Measurements from ENCODE around the gene COQ8A.
"Not testable (repeated sequence)": the region's sequence is repeated elsewhere in the genome, so short reads cannot be mapped to it uniquely, and the experiment has no call there.

Gene COQ8A

DNA sequence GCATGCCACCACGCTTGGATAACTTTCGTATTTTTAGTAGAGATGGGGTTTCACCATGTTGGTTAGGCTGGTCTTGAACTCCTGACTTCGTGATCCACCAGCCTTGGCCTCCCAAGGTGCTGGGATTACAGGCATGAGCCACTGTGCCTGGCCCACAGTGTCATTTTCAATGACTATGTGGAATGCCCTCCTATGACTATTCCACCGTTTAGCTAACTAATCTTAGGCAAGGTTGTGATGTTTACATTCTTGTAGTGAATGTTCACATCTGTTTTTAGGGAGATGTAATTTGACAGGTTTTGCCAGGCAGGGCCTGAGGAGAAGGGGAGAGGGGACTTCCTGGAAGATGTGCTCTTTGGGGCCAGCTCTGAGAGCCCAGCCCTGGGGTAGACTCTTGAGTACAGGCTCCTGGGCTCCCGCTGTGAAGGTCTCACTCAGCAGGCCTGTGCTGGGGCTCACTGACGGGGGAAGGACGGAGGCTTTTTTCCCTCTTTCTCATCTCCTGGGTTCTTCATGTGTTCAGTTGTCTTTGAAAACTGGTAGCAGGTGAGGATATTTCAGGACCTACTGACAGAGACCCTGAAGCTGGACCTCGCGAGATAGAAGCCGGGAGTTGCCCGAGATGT lies 13.2 kb downstream of the COQ8A start:
- no peak for DNase-seq

DNA sequence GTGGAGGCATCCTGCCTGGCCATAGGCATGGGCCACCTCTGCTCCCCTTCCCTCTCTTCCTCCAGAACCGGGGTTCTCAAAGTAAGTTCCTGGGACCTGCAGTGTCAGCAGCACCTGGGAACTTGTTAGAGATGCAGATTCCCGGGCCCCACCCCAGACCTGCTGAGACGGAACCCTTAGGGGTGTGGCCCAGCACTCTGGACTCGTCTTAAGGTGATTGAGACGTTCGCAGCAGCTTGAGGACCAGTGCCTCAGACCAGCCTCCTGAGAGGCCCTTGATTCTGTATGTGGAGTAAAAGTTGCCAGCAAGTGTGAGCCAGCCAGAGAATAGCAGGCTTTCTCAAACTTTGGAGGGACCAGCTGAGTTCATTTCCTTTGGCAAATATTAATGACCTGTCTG lies 14.2 kb downstream of the COQ8A start:
- DNase-seq: no peak

DNA sequence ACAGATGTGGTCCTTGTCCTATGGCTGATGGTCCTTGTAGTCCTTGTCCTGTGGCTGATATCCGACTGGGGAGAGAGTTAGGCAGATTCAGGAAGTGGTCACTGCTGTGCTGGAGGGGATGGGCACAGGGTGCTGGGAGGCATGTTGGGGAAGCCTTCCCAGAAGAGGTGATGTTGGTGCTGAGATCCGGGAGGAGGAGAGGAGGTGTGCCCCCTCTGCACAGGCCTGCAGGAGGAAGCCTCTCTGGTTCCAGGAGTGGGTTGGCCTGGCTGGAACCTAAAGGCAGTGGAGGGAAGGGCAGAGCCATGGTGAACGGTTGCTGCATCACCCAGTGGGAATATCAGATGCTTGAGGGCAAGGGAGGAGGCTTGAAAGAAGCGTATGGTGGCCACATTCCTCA lies 14.7 kb downstream of the COQ8A start:
- DNase-seq: no peak

DNA sequence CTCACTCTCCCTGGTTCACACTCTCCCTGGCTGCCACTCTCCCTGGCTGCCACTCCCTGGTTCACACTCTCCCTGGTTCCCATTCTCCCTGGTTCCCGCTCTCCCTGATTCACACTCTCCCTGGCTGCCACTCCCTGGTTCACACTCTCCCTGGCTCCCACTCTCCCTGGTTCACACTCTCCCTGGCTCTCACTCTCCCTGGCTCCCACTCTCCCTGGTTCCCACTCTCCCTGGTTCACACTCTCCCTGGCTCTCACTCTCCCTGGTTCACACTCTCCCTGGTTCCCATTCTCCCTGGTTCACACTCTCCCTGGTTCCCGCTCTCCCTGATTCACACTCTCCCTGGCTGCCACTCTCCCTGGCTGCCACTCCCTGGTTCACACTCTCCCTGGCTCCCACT lies 15.8 kb downstream of the COQ8A start:
- not testable (repeated sequence) for DNase-seq

DNA sequence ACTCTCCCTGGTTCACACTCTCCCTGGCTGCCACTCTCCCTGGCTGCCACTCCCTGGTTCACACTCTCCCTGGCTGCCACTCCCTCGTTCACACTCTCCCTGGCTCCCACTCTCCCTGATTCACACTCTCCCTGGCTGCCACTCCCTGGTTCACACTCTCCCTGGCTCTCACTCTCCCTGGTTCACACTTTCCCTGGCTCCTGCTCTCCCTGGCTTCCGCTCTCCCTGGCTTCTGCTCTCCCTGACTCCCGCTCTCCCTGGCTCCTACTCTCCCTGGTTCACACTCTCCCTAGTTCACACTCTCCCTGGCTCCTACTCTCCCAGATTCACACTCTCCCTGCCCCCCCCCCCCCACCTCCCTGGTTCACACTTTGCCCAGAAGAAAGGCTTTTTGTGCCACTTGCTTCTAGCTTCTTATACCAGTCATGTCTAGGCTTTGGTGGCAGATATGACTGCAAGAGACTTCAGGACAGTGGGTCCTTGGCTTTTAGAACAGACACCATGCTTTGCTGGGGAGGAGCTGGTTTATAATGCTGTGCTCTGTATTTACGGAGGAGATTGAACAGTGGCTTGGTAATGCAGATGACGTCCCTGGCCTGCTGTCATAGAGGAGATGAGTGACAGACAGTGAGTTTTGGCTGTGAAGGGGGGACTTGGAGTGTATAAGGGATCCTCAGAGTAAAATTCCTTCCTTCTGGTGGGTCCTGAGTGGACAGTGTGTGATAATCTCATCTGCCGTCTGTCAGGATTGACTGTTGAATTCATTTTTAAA lies 17.0 kb downstream of the COQ8A start:
- no peak for DNase-seq

DNA sequence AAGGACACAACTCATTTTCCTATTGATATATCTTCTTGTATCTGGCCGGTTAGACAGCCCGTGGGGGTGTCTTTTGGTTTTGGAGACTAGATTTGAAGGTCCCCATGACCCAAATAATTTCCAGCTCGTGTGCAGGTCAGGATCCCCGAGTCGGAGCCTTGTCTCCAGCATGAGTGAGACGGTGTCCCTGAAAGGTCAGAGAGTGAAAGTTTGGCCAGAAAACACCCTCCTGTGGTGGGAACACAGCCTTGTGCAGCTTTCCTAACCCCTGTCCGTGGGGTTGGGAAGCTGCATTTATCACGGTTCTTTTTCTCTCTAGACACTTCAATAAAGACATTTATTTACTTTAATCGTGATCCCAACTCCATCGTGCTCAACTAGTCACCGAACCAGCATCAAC lies 17.6 kb downstream of the COQ8A start:
- DNase-seq: no peak

DNA sequence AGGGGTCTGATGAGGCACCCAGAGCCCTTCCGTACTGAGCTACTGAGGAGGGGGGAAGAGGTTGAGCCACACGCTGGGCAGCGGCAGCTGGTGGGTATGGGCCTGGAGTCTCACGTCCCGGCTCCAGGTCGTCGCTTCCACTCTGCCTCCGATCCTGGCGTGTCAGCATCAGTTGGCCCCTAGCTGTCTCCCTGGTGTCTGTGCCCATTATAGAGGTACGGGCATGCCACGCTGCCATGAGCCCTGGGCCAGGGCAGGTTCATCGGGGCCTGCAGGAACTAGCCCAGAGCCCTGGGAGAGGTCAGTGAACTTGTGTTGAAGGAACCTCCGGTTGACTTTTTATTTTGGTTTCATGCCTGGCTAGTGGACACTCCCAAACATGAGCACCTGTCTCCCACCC lies 18.2 kb downstream of the COQ8A start:
- no peak for DNase-seq

DNA sequence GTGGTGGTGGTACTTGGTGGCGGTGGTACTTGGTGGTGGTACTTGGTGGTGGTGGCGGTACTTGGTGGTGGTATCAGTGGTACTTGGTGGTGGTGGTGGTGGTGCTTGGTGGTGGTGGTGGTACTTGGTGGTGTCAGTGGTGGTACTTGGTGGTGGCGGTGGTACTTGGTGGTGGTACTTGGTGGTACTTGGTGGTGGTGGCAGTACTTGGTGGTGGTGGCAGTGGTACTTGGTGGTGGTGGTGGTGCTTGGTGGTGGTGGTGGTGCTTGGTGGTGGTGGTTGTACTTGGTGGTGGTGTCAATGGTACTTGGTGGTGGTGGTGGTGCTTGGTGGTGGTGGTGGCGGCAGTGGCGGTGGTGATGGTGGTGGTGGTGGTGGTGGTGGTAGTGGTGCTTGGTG lies 20.2 kb downstream of the COQ8A start:
- DNase-seq: no peak

DNA sequence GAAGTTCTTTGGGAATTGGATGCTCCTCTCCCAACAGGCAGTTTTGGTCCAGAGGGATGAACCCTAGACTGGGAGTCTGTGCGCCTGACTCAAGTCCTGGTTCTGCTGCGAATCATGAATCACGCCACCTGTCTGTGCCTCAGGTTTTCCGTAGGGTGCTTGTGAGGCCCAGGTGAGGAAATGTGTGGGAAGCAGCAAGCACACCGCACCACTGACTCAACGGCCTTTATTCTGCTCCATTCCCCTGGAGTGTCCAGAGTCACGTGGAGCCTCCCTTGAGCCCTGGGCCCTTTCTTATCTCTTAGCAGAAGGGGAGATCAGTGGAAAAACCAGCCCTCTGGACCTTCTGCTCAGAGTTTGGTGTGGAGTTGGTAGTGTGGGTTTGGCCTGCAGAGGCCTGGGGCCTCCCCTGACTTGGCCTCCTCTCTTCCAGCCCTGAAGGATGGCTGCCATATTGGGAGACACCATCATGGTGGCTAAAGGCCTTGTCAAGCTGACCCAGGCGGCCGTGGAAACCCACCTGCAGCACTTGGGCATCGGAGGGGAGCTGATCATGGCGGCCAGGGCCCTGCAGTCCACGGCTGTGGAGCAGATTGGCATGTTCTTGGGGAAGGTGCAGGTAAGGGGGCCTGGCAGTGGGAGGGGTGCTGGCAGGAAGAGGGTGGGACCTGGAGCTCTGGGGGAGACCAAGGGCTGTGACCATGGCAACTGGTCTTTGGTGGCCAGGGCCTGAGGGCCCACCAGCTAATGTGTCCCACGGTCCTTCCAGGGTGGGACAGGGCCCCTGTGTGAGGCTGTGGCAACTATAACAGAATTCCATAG lies 21.1 kb downstream of the COQ8A start:
- DNase-seq: no peak

DNA sequence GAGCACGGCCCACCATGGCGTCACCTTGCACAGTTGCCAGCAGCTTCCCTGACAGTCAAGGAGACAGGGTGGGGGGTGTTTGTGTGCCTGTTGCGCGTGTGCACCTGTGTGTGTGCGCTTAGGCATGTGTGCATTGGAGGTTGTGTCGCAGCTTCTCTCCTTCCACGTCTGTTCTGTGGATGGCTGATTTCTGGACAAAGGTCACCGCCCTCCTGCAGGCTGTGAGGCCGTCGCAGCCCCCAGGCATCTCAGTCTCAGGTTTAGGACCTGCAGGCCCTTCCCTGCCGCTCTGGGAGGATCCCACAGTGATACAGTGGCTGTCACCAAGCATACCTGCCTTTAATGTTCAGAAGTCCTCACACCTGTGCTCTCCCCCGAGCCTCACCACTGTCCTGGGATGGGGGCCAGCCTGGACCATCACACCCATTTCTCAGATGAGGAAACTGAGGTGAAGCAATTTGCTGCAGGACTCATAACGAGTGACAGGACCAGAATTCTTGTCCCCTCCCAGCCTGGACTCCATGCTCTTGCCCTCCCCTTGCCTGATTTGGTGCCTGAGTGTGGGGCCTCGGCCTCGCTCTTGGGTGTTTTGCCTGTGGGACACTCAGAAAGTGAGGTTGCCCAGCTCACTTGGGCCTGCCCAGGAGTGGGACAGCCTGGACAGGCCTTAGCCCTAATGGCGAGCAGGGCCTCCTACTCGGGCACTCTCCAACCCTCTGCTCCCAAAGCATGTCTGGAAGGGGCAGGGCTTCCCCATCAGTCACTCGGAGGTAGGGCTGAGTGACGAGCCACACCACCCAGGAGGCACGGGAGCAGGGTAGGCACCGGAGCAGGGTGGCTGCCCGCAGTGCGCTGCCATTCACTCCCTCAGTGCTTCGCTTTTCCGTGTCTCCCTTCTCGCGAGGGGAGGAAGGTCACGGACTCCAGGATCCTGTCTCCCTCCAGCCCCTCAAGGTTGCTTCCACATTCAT lies 22.6 kb downstream of the COQ8A start:
- no peak for DNase-seq

DNA sequence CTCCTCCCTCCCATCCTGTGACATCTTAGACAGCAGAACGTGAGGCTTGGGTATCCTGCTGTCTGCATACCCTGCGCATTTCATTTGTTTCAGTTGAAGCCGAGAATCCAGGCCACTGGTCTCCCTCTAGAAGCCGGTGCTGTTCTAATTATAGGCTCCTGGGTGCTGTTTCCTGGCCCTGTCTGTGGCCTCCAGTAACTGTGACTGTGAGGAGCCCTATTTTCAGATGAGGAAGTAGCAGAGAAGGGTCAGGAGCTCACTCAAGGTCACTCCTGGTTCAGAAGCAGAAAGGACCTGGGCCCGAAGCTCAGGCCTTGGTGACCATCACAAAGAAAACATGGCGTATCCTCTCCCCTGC lies 24.0 kb downstream of the COQ8A start:
- no peak for DNase-seq

DNA sequence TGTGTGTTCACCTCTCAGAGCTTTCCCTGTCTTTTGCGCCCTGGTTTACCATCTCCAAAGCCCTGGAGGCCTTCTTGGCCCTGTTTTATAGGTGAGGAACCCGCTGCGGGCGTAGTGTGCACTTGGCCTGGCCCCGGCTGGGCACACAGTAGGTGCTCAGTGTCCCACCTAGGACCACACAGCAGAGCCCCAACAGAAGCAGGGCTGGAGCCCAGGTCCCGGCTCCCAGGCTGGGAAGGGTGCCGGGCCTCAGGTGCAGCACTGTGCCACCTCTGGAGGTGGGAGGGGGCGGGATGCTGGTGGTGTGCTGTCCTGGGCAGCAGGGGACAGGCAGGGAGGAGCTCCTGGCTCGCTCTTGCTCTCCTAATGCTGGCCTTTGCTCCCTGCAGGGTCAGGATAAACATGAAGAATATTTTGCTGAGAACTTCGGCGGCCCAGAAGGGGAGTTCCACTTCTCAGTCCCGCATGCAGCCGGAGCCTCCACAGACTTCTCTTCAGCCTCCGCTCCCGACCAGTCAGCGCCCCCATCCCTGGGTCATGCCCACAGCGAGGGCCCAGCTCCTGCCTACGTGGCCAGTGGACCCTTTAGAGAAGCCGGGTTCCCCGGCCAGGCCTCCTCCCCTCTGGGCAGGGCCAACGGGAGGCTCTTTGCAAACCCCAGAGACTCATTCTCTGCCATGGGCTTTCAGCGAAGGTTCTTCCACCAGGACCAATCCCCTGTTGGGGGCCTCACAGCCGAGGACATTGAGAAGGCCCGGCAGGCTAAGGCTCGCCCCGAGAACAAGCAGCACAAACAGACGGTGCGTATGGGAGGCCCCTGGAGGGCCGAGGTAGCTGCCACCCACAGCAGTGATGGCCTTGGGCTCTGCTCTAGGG lies 24.8 kb downstream of the COQ8A start:
- DNase-seq: no peak

DNA sequence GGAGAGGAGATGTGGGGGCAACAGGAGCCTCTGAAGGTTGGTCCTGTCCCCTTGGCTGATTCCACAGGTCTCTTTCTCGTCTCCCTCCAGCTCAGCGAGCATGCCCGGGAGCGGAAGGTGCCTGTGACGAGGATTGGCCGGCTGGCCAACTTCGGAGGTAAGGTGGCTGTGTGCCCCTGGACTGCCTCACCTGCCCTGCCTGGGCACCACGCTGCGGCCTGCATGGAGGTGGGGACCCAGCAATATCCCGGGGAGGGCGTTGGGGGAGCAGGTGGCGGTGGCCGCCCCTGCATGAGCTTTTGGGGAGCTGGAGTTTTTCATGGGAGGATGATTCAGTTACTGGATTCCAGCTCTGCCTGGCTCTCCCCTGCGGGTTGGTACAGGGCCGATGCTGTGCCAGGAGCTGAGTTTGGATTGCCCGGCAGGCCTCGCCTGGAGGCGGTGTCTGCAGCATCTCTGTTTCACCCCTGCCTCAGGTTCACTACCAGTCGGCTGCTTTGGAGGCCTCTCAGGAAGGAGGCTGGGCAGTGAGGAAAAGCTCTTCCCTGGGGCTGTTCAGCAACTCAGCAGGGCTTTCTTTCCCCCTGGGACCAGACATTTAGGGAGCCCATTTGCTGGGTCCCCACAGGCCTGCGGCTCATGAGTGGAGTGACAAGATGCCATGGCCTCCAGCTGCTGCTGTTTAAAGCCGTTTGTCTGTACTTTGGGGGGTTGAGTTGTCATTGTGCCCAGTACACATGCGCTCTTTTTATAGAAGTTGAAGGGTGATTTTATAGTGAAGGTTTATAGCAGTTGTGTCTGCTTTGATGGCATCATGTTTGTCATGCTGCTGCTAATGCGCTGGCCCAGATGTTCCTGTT lies 25.7 kb downstream of the COQ8A start:
- no peak for DNase-seq

DNA sequence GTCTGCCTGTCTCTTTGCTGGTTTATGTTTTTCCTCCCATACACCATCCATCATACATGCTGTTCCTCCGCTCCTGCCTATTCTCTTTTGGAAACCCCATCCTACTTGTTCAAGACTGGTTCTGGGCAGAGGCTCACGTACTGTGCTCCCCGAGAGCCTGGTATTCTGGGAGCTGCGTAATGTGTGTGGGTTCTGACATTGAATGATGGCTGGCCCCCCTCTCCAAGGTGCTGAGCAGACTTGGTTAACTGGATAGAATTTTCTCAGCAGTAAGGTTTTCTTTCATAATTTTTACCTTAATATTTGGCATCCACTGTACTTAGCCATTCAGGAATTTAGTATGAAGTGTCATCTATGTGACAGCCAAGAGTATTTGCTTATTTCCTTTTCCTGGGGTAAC lies 26.6 kb downstream of the COQ8A start:
- DNase-seq: no peak

DNA sequence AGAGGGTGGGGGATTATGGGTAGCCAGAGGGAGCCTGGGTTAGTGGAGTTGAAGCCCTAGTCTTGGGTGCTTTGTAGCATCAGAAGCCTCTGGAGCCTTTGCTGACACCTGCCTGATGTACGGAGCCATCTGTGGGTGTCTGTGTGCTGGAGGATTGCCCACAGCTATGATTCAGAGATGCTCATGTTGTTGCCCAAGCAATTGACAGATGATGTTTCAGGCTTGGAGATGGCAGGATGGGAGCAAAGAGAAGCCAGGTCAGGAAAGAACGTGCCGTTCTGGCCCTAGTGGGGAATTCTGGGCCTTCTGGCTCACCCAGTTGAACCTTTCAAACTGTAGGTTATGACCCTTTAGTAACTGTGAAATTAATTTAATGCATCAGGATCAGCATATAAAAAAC lies 27.6 kb downstream of the COQ8A start:
- DNase-seq: no peak

DNA sequence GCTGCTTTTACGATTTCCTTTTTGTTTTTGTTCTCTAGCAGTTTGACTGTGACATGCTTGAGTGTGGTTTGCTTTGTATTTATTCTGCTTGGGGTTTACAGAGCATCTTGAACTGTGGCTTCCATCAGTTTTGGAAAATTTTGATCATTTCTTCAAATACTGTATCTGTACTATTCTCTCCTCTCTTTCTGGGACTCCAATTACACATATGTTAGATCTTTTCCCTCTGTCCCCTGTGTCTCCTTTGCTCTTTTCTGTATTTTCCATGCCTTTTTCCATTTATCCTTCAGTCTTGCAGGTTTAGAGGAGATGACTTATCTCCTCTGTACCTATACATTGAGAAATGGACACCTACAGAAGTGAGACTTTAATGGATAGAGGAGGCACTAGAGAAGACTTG lies 31.7 kb downstream of the COQ8A start:
- no peak for DNase-seq

DNA sequence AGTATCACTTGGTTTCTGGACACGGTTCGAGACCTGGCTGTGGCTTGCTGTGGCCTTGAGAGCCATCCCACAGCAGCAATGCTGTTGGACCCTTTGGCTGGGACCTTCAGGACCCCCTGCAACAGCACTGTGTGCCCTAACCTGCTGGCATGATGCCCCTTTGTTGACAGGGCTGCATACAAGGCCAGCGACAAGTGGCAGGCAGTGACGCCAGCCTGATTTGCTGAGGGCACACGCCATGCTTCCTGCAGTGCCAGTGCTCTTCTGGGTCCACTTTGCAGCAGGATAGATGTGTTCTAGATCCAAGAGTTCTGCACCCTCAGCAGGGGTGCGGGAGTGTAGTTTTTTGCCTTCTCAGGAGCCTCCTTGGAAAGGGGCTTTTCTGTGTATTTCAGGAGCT lies 32.8 kb downstream of the COQ8A start:
- DNase-seq: peak; percentile 78

DNA sequence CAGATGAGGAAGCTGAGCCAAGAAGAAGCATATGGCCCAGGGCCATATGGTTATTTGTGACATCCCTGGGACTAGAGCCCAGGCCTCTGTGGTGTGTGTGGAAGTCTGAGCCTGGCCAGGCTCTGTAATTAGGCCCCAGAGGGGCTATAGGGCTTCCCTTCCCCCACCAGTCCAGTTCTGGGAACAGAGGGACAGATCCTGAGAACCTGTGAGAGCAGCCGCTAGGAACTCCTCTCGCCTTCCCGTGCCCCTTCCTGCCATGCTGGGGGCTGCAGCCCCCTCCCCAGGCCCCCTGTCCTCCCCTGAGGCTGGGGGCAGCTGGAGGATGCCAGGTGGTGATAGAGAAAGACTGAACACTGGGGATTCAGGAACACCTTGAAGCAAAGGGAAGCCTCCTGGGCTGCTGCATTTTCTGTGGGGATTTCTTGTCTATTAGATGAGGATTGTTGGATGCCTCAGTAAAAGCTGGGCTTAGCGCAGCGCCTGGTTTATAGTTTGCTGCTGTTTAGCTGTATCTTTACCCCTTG lies 33.3 kb downstream of the COQ8A start:
- peak; percentile 78 for DNase-seq

DNA sequence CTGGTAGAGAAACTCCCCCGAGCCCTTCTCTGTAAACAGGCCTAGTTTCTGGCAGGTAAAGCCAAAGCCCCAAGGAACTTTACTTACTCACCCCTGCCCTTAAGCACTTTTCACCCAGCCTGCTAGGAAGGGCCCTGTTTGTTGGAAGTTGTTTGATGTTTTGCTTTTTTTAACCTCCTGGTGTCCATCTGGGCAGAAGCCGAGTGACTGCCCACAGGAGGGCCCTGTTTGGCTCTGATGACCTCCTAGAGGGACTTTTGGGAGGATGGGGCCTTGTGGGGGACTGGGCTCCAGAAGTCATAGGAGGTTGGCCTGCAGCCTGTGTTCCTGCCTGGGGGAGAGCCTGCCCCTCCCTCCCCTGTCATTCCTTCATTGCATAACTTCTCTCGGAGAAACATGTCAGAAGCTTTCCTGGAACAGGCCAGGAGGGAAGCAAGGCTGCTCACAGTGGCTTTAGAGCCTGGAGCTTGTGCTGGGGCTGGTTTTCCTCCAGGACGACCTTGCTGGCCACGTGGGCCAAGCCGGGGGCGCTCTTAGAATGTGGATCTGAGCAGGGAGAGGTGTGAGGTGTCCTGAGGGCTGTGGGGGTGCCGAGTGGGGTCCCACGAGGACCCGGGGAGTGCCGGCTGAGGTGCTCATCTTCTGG lies 33.9 kb downstream of the COQ8A start:
- peak; percentile 40 for DNase-seq
